Spinal cord (tissue), 10 donors: Measurements from ENCODE around the gene BANP. TPM values are rescaled to one million over a fixed set of nuclear protein-coding genes. Genes with fewer than 3 reads are reported as not detected.
"Not testable (repeated sequence)": the region's sequence is repeated elsewhere in the genome, so short reads cannot be mapped to it uniquely, and the experiment has no call there.

Experiments used
- DNase-seq, 6 donors: peaks; one replicate each; pipeline versions ENCODE4 v3.0.0 to v3.0.0-alpha.2; 2013 to 2015; ENCODE audit warnings: low spot score in 6 of 6, low read depth in 4 of 6
- H3K27ac ChIP-seq: one replicate; pipeline ENCODE4 v1.5.1; 2013; ENCODE audit warnings: low read depth, low read length, control low read depth
- H3K27me3 ChIP-seq: one replicate; pipeline ENCODE4 v1.6.1; 2013; ENCODE audit warnings: low read length; ENCODE audit not compliant: control insufficient read depth, insufficient read depth
- H3K36me3 ChIP-seq: one replicate; pipeline ENCODE4 v1.6.1; 2013; ENCODE audit warnings: low read length; ENCODE audit not compliant: control insufficient read depth, insufficient read depth
- H3K4me1 ChIP-seq: one replicate; pipeline ENCODE4 v1.6.1; 2013; ENCODE audit warnings: low read length; ENCODE audit not compliant: control insufficient read depth, insufficient read depth
- H3K4me3 ChIP-seq: one replicate; pipeline ENCODE4 v1.5.1; 2013; ENCODE audit warnings: low read depth, low read length, control low read depth
- H3K9me3 ChIP-seq: one replicate; pipeline ENCODE4 v1.6.1; 2013; ENCODE audit warnings: low read length; ENCODE audit not compliant: control insufficient read depth, insufficient read depth
- WGBS: methylation state at CpG from one replicate; pipeline ENCODE4 v1.1.5; 2013; ENCODE audit warnings: missing lambda C conversion rate; ENCODE audit not compliant: insufficient coverage; 5-methylcytosine and 5-hydroxymethylcytosine counted together
- polyA plus RNA-seq, 2 donors: library from polyadenylated mRNA; unstranded; fragments of 120-200 nt; gene quantifications; one replicate each; pipeline ENCODE4 v1.2.1, GENCODE V29; 2013; ENCODE audit not compliant: insufficient read length in 2 of 2
- total RNA-seq, 2 donors: library from RNA; depleted of rRNA in 1 of 2; stranded (reverse); fragments of 120-200 nt in 1 of 2; fragments of >200 nt in 1 of 2; gene quantifications; one replicate each; pipeline versions ENCODE4 v1.2.3 to v1.2.4, GENCODE V29; 2013 to 2014
- donor health status: healthy.

The BANP gene
- total and polyA plus RNA-seq, 4 donors = 17.2 to 27.0 (median 20.7) TPM

DNA sequence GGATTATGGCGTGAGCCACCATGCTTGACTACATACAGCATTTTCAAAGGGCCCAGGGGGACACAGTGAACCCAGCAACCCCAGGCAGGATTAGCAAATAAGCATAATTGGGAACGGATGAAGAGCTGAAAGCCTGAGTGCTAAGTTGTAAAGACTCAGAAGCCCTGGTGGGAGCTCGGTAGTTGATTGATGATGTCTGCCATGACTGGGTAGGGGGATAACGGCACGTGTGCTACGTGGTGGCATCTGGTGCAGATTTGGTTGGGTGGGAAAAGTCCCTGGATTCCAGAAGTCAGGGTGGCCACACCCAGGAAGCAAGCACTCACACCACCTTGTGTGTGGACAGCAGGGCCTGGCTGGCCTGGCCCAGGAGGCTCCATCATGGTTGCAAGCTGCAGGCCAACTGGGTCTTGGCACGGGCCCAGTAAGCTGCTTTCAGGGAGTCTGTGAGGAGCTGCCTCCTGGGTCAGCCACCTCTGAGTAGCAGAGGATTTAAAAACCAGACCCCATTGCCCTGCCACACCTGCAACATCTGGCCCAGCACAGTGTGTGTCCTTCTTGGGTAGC, 154.4 kb downstream of the BANP start:
- not testable (repeated sequence) for H3K4me3 ChIP-seq, H3K36me3 ChIP-seq, H3K27me3 ChIP-seq, H3K27ac ChIP-seq, H3K4me1 ChIP-seq, DNase-seq, H3K9me3 ChIP-seq
- 87% methylated on average over 5 of the region's 7 CpGs for WGBS

GRCh38 chr16:88106566-88106965, 155.3 kb downstream of the BANP start:
- not testable (repeated sequence) for H3K4me3 ChIP-seq, DNase-seq, H3K4me1 ChIP-seq, H3K9me3 ChIP-seq, H3K27me3 ChIP-seq, H3K27ac ChIP-seq, H3K36me3 ChIP-seq
- WGBS = 89% methylated on average over 5 of the region's 12 CpGs

DNA sequence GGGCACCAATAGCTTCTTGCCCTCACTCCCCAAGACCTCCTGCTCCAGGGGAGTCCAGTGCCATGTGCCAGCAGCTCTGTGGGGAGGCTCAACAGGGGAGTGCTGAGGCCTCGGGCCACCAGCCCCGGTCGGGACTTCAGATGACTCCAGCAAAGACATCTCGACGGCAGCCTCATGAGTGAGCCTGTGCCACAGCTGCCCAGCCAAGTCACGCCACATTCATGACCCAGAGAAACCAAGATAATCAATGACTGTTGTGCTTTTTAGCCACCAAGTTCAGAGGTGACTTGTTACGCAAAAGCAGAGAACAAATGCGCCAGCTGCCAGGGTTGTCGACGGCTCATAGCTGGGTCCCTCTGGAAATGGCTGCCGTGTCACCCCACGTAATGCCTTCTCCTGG, 157.5 kb downstream of the BANP start:
- Histone ChIP-seq H3K36me3 (no peaks in the 10 kb centered on the region), H3K27ac (no peak overlapping the region), H3K9me3 (no peaks in the 10 kb centered on the region), H3K4me1 (no peaks in the 10 kb centered on the region), H3K27me3 (no peaks in the 10 kb centered on the region), H3K4me3 (no peak overlapping the region)
- no peak for DNase-seq
- 89% methylated on average over 11 of the region's 12 CpGs for WGBS

DNA sequence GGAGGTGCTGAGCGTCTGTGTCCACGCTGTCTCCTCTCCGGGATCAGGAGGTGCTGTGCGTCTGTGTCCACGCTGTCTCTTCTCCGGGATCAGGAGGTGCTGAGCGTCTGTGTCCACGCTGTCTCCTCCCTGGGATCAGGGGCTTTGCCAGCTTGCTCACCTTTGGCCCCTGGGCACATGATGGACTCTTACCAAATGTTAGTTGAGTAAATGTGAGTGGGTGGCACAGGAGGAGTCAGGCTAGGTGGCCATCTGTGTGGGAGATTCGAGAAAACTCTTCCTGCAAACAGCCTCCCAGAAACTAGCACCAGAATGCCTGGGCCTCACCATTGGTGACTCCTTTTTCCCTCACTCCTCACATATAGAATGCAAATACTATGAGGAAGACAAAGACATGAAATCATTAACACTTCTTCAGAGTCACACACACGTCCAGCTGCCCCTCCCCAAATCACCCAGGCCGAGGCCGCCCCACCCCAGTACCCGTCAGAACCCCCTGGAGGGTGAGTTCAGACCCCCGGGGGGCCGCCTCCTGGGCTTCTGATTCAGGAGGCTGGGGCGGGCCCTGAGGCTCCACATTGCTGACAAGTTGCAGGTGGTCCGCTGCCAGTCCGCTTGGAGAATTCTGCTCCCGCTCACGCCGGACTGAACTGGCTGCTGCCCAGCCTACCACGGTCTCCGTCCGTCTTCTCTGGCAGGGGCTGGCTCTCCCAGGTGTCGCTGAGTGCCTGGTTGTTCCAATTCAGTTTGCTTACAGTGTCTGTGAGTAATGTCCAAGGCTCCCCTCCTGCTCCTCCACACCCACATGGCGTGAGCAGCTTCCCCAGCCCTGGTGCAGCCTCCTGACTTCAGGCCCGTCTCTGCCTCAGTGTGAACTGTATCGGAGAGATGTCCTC, 158.7 kb downstream of the BANP start:
- H3K4me1 ChIP-seq, H3K27ac ChIP-seq, H3K27me3 ChIP-seq, H3K4me3 ChIP-seq, H3K9me3 ChIP-seq, H3K36me3 ChIP-seq: not testable (repeated sequence)
- peak in 1 of 6 donors; percentile 8 for DNase-seq
- WGBS = 65% methylated on average over 24 of the region's 28 CpGs

- H3K9me3 ChIP-seq, H3K27me3 ChIP-seq, H3K27ac ChIP-seq, H3K36me3 ChIP-seq, H3K4me1 ChIP-seq, H3K4me3 ChIP-seq, DNase-seq: not testable (repeated sequence)
- WGBS = 79% methylated on average over 19 of the region's 21 CpGs
Measured at GRCh38 chr16:88110875-88111494, 159.8 kb downstream of the BANP start.

DNA sequence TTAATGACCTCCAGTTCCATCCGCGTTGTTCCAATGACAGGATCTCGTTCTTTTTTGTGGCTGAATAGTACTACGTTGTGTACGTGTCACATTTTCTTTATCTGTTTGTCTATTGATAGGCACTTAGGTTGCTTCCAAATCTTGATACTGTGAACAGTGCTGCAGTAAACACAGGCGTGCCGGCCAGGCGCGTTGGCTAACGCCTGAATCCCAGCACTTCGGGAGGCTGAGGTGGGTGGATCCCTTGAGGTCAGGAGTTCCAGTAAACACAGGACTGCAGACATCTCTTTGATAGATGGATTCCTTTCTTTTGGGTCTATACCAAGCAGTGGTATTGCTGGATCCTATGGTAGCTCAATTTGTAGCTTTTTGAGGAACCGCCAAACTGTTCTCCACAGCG, 160.7 kb downstream of the BANP start:
- not testable (repeated sequence) for H3K4me1 ChIP-seq, H3K9me3 ChIP-seq, DNase-seq, H3K27ac ChIP-seq, H3K4me3 ChIP-seq, H3K36me3 ChIP-seq, H3K27me3 ChIP-seq
- WGBS = 70% methylated on average over 6 of the region's 13 CpGs

GRCh38 chr16:88113545-88114045, 162.4 kb downstream of the BANP start:
- Histone ChIP-seq H3K4me1 (peaks cover 5% of the 10 kb centered on the region), H3K27me3 (no peaks in the 10 kb centered on the region), H3K27ac (no peak overlapping the region), H3K36me3 (no peaks in the 10 kb centered on the region), H3K9me3 (no peaks in the 10 kb centered on the region), H3K4me3 (no peak overlapping the region)
- 86% methylated on average over 16 of the region's 20 CpGs for WGBS
- no peak for DNase-seq

- not testable (repeated sequence) for H3K36me3 ChIP-seq, H3K4me3 ChIP-seq, DNase-seq, H3K27me3 ChIP-seq, H3K27ac ChIP-seq, H3K9me3 ChIP-seq
- peaks cover 10% of the 10 kb centered on the region for H3K4me1 ChIP-seq
- 90% methylated on average over 14 of the region's 22 CpGs for WGBS
Measured at GRCh38 chr16:88114541-88115228, 163.5 kb downstream of the BANP start.

DNA sequence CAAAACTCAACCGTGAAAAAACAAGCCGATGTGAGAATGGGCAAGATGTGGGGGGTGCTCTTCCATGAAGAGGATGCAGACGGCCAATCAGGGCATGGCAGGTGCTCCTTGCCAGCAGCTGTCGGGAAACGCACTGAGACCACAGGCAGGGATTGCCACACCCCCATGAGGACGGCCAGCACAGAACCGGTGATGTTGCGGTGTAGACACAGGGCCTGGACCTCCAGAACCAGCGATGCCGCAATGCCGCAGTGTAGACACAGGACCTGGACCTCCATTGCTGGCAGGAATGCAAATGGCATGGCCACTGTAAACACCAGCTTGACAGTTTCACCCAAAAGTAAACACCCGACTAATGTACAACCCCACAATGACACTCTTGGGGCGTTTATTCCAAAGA, 164.9 kb downstream of the BANP start:
- H3K27me3 ChIP-seq = no peaks in the 10 kb centered on the region
- no peak for DNase-seq
- H3K36me3 ChIP-seq = no peaks in the 10 kb centered on the region
- no peak overlapping the region for H3K4me3 ChIP-seq
- 67% methylated on average over 12 of the region's 13 CpGs for WGBS
- no peaks in the 10 kb centered on the region for H3K9me3 ChIP-seq
- H3K27ac ChIP-seq = no peak overlapping the region
- peaks cover 14% of the 10 kb centered on the region for H3K4me1 ChIP-seq
